NCI-H2171 (cell line): ENCODE results near the gene NOXA1.

Source experiments
- DNase-seq: peaks from one replicate; lab custom pipeline; 2025; lab: John Stamatoyannopoulos, UW

NOXA1 gene

GRCh38 chr9:137454145-137454596 is 31.0 kb downstream of the NOXA1 start:
- no peak for DNase-seq

DNA sequence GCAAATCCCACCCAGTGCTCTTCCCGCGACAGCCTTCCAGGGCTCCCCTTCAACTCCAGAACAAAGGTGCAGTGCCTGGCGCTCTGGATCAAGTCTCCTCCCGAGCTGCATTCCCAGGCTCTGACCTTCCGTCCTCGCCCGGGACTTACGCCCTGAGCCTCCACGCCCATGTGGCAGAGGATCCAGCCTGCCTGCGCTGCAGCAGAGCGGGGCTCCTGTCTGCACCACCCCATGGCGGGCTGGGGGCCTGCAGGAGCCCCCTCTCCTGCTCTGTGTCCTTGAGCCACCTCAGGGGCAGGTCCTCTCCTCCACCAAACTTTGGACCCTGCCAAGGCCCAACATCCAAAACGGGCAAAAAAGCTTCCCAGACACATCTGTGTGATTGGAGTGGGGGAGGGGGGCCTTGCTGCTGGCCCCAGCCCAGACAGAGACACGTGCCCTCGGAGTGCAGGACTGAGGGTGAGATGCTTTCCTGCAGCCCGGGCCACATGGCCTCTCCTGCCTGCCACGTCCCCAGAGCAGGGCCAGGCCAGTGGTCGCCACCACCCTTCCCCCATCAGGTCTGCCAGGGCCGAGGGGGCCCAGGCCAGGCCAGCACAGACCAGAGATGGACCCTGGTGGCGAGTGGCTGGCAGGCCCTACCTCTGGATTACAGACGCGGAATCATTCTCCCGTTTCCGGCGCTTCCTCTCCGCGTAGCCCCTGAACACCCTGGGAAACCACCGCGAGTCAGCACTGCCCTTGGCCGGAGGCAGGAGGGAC is 31.6 kb downstream of the NOXA1 start:
- DNase-seq = no peak

- DNase-seq = no peak
Measured at GRCh38 chr9:137455359-137455991, 32.3 kb downstream of the NOXA1 start.

GRCh38 chr9:137456061-137456863 is 33.1 kb downstream of the NOXA1 start:
- DNase-seq = no peak

GRCh38 chr9:137456864-137457405 is 33.7 kb downstream of the NOXA1 start:
- no peak for DNase-seq

GRCh38 chr9:137457406-137458193 is 34.4 kb downstream of the NOXA1 start:
- no peak for DNase-seq

GRCh38 chr9:137458194-137459151 is 35.3 kb downstream of the NOXA1 start:
- DNase-seq = peak; percentile 92

DNA sequence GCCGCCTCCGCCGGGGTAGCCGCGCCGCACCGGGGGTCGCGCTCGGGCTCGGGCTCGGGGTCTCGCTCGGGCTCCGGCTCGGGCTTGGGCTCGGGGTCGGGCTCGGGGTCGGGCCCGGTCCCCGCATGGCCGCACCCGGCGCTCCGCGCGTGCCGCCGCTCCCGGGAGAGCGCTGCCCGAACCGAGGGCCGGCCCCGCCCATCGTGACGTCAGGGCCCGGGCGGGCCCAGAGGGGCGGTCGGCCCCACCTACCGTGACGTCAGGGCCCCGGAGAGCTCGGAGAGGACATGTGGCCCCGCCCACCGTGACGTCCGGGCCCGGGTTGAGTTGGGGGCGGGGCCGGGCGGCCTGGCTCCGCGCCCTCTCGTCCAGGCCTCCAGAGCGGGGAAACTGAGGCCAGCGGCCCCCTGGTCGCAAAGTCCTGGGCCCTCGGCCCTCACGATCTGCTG is 36.0 kb downstream of the NOXA1 start, which contains the start of gene NSMF:
TSS of gene NSMF (minus strand) at position 183 of the 449 bp plus-strand sequence. CDS start 232 bp downstream, outside the sequence.
- peak; percentile 97 for DNase-seq

DNA sequence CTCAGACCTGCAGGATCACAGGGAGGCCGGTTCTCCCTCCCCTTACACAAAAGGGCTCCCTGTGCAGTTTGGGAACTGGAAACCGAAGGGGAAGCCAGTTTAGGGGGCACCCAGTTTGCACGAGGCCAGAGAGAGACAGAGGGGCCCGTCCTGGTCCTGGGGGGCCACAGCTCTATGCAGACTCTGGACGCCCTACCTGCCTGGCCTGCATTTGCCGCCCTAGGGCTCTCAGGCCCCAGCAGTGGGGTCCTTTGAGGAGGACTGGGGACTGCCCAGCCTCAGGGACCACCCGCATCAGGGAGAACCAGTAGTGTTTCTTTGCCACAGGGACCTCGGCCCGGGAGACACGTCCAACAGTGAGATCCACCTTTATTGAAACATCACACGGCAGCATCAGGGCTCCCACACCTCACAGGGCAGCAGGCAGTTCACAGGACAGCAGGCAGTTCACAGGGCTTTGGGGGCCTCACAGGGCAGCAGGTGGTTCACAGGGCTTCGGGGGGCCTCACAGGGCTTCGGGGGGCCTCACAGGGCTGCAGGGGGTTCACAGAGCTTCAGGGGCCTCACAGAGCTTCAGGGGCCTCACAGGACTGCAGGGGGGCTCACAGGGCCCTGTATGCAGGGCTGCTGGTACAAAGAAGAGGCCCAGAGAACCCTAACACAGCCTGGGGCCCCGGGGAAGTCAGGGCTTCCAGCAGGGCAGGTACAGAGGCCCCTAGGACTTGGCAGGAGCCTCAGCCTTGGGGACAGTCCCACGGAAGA is 36.6 kb downstream of the NOXA1 start:
- DNase-seq = no peak

DNA sequence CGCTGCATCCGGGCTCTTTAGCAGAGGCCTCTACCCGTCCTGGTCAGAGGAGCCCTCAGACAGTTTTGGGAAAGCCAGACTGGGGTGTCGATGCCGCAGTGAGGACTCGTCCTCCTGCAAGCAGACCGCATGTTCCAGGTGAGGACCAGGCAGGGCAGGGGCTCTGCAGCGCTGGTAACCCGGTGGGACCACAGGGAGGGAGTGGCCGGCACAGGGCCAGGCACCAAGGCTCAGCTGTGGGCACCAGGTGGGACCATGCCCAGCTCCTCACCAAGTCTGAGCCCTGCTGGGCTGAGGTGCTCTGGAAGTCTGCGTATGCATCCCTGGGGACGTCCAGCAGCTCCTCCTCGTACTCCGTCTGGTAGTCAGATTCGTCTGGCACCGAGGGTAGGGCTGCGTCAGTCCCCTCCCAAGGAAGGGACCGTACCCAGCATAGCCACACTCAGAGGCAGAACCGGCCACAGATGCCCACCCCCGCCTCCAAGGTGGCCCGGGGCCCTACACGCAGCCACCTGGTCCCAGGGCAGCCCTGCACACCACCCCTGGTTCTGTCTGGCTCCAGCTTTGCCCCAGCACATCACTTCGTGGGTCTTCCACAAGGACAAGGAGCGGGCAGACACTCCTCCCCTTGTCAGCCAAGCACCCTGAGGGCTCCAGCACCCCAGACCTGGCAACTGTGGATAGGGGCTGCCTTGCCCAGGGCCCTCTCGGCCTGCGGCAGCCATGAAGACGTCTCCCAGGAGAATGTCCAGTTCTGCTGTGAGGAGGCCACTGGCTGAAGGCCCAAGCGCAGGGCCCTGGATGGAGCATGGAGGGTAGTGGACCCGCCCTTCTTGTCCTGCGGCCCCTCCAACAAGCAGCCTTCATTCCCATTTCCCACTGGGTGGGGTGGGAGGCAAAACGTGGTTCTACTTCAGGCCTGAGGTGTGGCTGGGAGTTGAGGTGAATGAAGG is 37.4 kb downstream of the NOXA1 start:
- no peak for DNase-seq

DNA sequence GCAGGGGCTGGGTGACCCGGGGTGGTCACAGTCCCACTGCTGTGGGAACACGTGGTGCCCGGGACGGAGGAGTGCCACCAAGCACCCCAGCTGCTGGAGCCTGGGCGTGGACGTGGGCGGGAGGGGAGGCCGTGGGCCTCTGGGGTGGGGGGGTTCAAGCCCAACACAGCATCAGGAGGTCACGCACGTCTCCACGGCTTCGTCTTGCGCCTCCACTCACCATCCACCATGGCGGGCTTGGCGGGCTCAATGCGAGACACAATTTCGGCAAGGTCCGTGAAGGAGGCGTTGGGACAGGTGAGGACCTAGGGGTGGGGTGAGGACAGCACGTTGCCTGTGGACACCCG is 38.1 kb downstream of the NOXA1 start:
- DNase-seq = no peak

GRCh38 chr9:137461663-137462395 is 38.6 kb downstream of the NOXA1 start:
- DNase-seq = no peak

DNA sequence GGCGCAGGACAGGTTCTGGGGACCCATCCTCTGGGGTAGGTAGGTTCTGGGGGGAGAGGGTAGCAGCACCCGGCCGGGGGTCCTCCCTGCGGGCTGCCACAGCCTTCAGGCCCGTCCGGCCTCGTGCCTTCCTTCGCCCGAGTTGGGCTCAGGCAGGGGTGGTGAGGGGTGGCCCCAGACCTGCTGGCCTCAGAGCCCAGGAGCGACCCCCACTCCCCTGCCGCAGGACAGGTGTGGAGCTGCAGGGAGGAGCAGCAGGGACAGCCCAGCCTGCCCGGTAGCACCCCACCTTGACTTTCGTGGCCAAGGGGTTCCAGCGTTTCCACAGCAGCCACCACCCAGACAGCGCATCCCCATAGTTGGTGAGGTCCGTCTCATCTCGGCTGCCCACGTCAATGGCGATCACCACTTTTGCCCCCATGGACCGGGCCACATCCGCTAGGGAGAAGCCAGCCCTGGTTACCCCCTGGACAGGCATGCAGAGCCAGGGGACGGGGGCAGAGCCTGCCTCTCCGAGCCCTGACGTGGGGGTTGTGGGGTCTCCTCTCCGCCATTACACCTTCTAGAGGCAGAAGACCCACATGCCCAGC is 39.3 kb downstream of the NOXA1 start:
- DNase-seq = no peak

DNA sequence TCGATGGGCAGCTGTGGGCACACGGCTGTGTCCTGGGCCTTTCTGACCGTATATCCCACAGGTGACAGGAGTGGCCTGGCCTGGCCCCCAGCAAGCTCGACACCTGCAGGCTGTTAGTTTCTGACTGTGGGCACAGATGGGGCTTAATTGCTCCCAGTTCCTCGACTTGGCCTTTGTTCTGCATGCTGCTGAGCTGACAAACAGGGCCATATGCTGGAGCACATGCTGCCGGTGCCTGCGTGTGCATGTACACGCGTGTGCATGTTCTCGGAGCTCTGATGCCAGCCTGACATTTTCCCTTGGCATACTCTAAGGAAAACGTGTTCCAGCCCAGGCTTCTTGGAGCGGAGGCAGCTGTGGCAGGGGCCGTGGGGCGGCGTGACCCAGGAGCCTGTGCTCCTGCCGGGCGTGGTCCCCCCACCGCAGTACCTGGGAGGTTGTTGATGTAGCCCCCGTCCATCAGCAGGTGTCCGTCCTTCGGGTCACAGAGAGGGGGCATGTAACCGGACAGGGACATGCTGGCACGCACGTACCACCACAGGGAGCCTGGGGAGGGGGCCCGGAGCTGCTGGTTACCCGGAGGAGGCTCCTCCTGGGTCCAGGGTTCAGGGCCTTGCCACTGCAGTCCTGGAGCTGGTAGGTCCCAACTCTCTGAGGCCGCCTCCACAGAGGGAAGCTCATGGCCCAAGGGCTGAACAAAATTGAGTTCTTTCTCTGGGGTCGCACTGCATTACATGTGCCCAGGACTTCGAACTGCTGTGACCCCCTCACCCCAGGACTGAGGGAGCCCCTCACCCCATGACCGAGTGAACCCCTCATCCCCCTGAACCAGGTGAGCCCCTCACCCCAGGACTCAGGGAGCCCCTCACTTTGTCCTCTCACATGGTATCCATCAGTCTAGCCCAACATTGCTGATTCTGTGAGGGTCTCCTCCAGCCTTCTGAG is 40.1 kb downstream of the NOXA1 start:
- DNase-seq = peak; percentile 66

DNA sequence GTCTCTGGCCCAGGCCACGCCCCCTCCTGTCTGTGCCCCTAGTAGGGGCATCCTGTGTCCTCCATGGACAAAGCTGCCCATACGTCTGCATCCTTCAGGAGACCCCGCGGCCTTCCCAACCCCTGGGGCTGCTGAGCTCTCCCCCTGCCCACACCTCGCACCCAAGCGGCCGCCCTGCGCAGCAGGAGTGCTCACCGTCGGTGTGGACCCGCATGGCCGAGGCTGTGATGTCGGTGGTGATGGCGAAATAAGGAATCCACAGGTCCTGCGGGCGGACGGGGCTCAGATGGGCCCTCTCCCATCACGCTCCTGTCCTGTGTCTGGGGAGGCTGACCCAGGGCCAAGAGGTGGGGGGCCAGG is 40.7 kb downstream of the NOXA1 start:
- DNase-seq = no peak

- DNase-seq = no peak
Measured at GRCh38 chr9:137464291-137464999, 41.3 kb downstream of the NOXA1 start.
